ENCODE data around the gene RPS4Y1. TPM values are rescaled to one million over a fixed set of nuclear protein-coding genes. Genes with fewer than 3 reads are reported as not detected.

RPS4Y1 gene
- total and polyA plus RNA-seq, 3 donors from 2014 or later: 143 to 287 (median 235) TPM

DNA sequence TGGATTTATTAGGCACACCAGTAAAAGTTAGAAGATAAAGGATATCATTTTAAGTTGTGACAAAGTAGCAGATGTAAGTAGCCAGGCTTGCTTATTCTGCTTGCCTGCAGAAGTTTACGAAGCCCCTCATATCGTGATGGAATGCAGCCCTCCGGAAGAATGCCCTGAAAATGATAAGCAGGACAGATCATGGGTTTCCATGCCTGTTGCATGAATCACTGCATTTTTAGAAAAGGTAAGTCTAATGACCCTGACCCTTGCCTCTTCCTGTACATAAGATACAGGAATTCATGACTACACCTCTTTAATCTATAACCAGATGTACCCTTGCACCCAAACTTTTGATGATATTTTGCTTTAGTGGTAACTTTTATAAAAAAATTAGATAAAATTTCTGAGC lies 16.9 kb upstream of the RPS4Y1 start:
- Histone ChIP-seq H3K4me3 (no peak overlapping the region), H3K27ac (no peak overlapping the region), H3K9me3 (no peaks in the 10 kb centered on the region), H3K27me3 (no peaks in the 10 kb centered on the region), H3K36me3 (ENCODE audit: low read depth, missing control alignments) (no peaks in the 10 kb centered on the region), H3K4me1 (no peaks in the 10 kb centered on the region)
- intact Hi-C loops (cut with DNase I; ENCODE audit: low total_unique reads): no loop called here
- TF ChIP-seq POLR2A (IDR thresholded peaks at IDR 0.05) (no peak), CTCF (IDR thresholded peaks at IDR 0.05) (no peak)
- 32 to 43% methylated on average over 3 of the region's 3 CpGs for WGBS, 2 donors
- DNase-seq: no peak

DNA sequence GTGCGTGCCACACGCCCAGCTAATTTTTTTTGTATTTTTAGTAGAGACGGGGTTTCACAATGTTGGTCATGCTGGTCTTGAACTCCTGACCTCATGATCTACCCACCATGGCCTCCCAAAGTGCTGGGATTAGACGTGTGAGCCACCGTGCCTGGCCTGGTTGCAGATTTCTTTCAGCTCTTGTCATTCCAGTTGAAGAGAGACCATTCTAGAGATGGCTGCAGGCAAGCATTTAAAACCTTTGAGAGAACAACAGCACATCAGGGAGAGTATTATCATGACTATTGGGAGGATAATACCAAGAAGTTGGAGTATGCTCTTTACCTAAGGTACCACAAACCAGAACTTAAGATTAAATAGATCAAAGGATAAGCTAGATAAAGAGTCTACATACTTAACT lies 12.9 kb upstream of the RPS4Y1 start:
- intact Hi-C loops (cut with DNase I; ENCODE audit: low total_unique reads): no loop called here
- WGBS, 2 donors: 76 to 84% methylated on average over 5 of the region's 5 CpGs
- H3K4me3 ChIP-seq: no peak overlapping the region
- H3K9me3 ChIP-seq: no peaks in the 10 kb centered on the region
- no peak overlapping the region for H3K27ac ChIP-seq
- H3K27me3 ChIP-seq: no peaks in the 10 kb centered on the region
- H3K4me1 ChIP-seq: no peaks in the 10 kb centered on the region
- no peaks in the 10 kb centered on the region for H3K36me3 ChIP-seq (ENCODE audit: low read depth, missing control alignments)
- DNase-seq: no peak
- TF ChIP-seq POLR2A (IDR thresholded peaks at IDR 0.05) (no peak), CTCF (IDR thresholded peaks at IDR 0.05) (no peak)

GRCh38 chrY:2835230-2835629 lies 6.2 kb upstream of the RPS4Y1 start:
- TF ChIP-seq CTCF (IDR thresholded peaks at IDR 0.05) (no peak), POLR2A (IDR thresholded peaks at IDR 0.05) (no peak)
- no peaks in the 10 kb centered on the region for H3K36me3 ChIP-seq (ENCODE audit: low read depth, missing control alignments)
- H3K9me3 ChIP-seq: no peaks in the 10 kb centered on the region
- intact Hi-C loops (cut with DNase I; ENCODE audit: low total_unique reads): no loop called here
- H3K27me3 ChIP-seq: no peaks in the 10 kb centered on the region
- H3K27ac ChIP-seq: no peak overlapping the region
- H3K4me1 ChIP-seq: no peaks in the 10 kb centered on the region
- H3K4me3 ChIP-seq: no peak overlapping the region
- no peak for DNase-seq

- H3K27me3 ChIP-seq: no peaks in the 10 kb centered on the region
- no peak overlapping the region for H3K4me3 ChIP-seq
- no peaks in the 10 kb centered on the region for H3K36me3 ChIP-seq (ENCODE audit: low read depth, missing control alignments)
- H3K27ac ChIP-seq: no peak overlapping the region
- intact Hi-C loops (cut with DNase I; ENCODE audit: low total_unique reads): no loop called here
- DNase-seq: no peak
- no peaks in the 10 kb centered on the region for H3K9me3 ChIP-seq
- H3K4me1 ChIP-seq: no peaks in the 10 kb centered on the region
- no peak for TF ChIP-seq POLR2A (IDR thresholded peaks at IDR 0.05)
- no peak for TF ChIP-seq CTCF (IDR thresholded peaks at IDR 0.05)
- WGBS, 2 donors: 62 to 80% methylated on average over 2 of the region's 2 CpGs
Measured at GRCh38 chrY:2837078-2837477, 4.3 kb upstream of the RPS4Y1 start.

GRCh38 chrY:2837932-2838331 lies 3.5 kb upstream of the RPS4Y1 start:
- H3K27me3 ChIP-seq: no peaks in the 10 kb centered on the region
- intact Hi-C loops (cut with DNase I; ENCODE audit: low total_unique reads): no loop called here
- no peak overlapping the region for H3K4me3 ChIP-seq
- DNase-seq: no peak
- no peaks in the 10 kb centered on the region for H3K4me1 ChIP-seq
- TF ChIP-seq CTCF (IDR thresholded peaks at IDR 0.05) (no peak), POLR2A (IDR thresholded peaks at IDR 0.05) (no peak)
- WGBS, 2 donors: 88% methylated on average over 1 of the region's 1 CpG
- no peak overlapping the region for H3K27ac ChIP-seq
- H3K9me3 ChIP-seq: no peaks in the 10 kb centered on the region
- no peaks in the 10 kb centered on the region for H3K36me3 ChIP-seq (ENCODE audit: low read depth, missing control alignments)

Data from testis (tissue), 3 donors.